GM12875 (cell line): ENCODE results near the gene SLC35F6.
"Not testable (repeated sequence)": the region's sequence is repeated elsewhere in the genome, so short reads cannot be mapped to it uniquely, and the experiment has no call there.

ENCODE experiments used
- H3K4me3 ChIP-seq: one replicate; pipeline ENCODE4 v1.5.1; 2011; ENCODE audit warnings: low read depth, low read length, control low read depth
- TF ChIP-seq, protein P1 (sequence below): IDR thresholded peaks from 2 replicates; pipeline ENCODE4 v1.5.1; 2011; ENCODE audit warnings: low read depth, mild to moderate bottlenecking, control low read depth, inconsistent platforms, low read length, moderate library complexity, borderline replicate concordance; ENCODE audit not compliant: insufficient read depth

Gene SLC35F6

GRCh38 chr2:26809876-26810577 is 45.9 kb downstream of the SLC35F6 start:
- TF ChIP-seq, protein P1, sequence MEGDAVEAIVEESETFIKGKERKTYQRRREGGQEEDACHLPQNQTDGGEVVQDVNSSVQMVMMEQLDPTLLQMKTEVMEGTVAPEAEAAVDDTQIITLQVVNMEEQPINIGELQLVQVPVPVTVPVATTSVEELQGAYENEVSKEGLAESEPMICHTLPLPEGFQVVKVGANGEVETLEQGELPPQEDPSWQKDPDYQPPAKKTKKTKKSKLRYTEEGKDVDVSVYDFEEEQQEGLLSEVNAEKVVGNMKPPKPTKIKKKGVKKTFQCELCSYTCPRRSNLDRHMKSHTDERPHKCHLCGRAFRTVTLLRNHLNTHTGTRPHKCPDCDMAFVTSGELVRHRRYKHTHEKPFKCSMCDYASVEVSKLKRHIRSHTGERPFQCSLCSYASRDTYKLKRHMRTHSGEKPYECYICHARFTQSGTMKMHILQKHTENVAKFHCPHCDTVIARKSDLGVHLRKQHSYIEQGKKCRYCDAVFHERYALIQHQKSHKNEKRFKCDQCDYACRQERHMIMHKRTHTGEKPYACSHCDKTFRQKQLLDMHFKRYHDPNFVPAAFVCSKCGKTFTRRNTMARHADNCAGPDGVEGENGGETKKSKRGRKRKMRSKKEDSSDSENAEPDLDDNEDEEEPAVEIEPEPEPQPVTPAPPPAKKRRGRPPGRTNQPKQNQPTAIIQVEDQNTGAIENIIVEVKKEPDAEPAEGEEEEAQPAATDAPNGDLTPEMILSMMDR = no peak

DNA sequence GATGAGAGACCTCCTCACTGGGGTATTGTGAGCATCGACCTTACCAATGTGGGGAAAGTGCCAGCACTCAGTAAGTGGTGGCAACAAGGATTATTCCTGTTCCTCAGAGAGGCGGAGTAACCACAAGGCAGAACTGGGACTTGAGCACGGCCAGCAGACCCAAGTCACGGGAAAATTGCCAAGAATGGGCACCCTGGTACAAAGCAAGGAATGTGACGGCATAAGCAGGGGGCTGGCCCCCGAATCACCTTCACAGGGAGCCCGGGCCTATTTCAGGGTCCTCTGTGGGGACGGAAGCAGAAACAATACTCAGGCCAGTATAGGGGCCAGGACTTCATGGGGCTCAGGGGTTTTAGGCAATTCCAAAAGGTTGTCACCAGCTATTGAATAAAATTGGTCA is 47.2 kb downstream of the SLC35F6 start:
- TF ChIP-seq, protein P1 = no peak
- no peak overlapping the region for H3K4me3 ChIP-seq

More at GRCh38 chr2:26809876-26810577, 45.9 kb downstream of the SLC35F6 start:
- H3K4me3 ChIP-seq = no peak overlapping the region

DNA sequence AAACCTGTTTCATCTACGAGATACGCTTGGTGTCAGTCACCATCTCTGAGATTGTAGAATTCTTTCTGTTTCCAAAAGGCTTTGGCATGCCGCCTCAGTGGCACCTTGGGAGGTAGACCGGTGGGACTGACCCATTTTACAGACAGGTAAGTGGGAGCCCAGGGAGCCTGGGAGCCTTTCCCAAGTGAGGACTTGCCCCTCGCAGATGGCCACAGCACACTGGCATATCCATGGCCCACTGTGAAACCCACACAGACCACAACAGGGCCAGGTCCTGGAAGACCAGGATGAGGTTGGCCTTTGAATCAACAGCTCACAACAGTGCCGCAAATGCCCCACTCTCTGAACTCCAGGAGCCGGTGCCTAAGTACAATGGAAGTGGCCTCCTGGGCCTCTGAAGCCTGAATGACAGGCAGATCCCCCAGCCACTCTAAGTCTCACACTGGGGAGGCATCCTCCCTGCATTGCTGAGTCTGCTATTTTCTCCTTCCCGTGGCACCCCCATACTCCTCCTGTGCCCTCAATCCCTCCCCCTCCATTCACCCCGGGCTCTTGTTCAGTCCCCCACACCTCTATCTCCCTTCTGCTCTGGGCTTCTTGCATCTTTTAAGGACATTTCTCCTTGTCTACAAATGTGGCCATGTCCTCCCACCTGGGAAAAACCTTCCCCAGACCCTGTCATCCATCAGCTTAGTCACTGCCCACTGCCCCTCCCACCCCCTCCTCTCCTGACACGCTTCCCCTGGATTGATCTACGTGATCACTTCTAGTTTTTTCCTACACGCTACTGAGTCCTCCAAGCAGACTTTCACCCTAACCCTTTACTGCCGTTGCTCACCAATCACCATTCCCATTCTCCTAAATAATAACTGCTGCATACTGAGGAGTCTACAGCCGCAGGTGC is 48.0 kb downstream of the SLC35F6 start:
- TF ChIP-seq, protein P1 = no peak
- H3K4me3 ChIP-seq = no peak overlapping the region

DNA sequence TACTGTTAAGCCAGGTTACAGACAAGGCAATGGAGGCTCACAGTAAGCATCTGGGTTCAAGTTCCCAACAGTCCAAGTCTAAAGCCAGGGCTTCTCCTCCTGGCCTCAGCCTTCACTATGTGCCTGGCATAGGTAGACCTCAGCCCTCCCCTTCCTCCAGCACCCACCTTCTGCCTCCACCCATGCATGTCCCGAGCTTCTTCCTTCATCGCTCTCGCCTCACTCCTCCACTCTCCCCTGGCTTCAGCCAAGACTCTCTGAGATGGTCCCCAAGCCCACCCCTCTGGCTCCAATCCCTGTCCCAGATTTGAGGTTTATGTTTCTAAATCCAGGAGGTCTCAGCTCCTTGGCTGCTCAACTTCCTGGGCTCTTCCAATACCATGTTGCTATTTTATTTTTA is 48.6 kb downstream of the SLC35F6 start:
- TF ChIP-seq, protein P1 = no peak
- H3K4me3 ChIP-seq = no peak overlapping the region

DNA sequence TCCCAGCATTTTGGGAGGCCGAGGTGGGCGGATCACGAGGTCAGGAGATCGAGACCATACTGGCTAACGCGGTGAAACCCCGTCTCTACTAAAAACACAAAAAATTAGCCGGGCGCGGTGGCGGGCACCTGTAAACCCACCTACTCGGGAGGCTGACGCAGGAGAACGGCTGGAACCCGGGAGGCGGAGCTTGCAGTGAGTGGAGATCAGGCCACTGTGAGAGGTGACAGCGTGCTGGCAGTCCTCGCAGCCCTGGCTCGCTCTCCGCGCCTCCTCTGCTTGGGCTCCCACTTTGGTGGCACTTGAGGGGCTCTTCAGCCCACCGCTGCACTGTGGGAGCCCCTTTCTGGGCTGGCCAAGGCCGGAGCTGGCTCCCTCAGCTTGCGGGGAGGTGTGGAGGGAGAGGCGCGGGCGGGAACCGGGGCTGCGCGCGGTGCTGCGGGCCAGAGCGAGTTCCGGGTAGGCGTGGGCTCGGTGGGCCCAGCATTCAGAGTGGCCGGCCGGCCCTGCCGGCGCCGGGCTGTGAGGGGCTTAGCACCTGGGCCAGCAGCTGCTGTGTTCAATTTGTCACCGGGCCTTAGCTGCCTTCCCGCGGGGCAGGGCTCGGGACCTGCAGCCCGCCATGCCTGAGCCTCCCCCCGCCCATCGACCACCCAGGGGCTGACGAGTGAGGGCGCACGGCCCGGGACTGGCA is 50.1 kb downstream of the SLC35F6 start:
- not testable (repeated sequence) for H3K4me3 ChIP-seq

GRCh38 chr2:26816893-26817292 is 52.8 kb downstream of the SLC35F6 start:
- TF ChIP-seq, protein P1 = no peak
- H3K4me3 ChIP-seq = no peak overlapping the region

GRCh38 chr2:26818255-26818654 is 54.2 kb downstream of the SLC35F6 start:
- TF ChIP-seq, protein P1 = no peak
- no peak overlapping the region for H3K4me3 ChIP-seq
